Stimulated activated naive CD4-positive, alpha-beta T cell treated with Interleukin-2 at 50 U/mL for 16 hours (primary cell): Measurements from ENCODE around the gene QKI.

ENCODE experiments used
- DNase-seq: peaks from one replicate; lab custom pipeline; 2025; lab: John Stamatoyannopoulos, UW

The QKI gene

DNA sequence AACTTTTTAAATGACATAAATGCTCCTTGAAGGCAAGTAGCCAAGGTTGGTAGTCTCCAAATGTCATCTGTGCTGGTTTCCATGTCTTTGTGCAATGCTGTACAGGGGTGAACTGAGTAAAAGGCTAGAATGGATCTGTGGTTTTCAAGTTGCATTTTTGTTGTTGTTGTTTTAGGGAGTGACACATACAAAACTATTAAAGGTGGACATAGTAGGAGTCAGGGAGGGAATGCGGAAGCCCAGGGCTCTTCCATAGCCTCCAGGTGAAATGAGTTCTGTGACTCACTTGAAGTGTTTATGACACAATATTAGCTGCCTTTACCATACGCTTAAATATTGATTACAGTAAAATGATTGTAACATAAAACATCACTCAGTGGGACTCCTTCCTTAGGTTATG lies 22.5 kb upstream of the QKI start:
- DNase-seq: no peak

DNA sequence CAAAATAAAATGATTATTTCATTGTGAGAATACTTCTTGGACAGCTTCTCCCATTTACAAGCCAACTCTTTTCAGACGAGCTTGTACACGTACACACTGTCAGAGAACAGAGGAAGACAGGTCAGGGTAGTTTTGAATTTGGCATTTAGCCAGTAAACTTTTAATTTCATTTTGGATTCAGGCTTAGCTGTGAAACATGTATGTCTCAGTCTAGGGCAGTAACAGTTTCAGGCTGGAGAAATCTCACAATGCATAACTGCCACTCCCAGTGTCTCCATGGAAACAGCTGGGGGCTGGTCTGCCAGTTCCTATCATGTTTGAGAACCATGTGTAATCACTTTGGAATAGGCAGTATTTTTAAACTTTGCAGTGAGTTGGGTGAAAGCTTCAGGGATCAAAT lies 22.0 kb upstream of the QKI start:
- DNase-seq: no peak

DNA sequence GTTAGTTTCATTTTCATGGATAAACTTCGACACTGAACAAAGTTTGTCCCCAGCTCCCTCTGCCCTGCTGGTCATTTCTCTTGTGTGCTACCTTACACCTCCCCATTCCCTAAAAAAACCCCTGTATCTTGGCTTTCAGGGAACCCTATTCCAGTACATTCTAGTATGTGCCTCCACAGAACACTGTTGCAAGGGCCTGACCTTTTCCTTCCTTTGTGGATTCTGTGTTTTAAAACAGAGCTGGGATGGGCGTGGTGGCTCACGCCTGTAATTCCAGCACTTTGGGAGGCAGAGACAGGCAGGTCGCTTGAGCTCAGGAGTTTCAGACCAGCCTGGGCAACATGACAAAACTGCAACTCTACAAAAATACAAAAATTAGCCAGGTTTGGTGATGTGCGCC lies 20.6 kb upstream of the QKI start:
- no peak for DNase-seq

DNA sequence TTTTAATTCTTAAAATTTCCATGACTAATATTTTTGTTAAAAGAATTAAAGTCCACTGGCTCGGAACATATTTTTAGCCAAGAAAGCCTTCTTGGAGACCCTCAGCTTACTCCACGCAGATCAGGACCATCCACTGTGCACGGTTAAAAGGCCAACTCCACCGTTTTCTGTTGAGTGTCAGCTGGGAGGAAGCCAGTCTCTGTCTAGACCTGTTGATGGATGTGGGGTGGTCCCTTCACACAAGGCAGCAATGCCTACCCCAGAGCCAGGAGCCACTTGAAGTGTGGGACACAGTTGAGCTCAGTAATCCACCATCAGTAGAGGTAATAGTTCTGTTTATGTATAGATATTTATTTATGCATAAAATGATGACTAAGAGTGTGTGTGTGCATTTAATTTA lies 19.9 kb upstream of the QKI start:
- no peak for DNase-seq

DNA sequence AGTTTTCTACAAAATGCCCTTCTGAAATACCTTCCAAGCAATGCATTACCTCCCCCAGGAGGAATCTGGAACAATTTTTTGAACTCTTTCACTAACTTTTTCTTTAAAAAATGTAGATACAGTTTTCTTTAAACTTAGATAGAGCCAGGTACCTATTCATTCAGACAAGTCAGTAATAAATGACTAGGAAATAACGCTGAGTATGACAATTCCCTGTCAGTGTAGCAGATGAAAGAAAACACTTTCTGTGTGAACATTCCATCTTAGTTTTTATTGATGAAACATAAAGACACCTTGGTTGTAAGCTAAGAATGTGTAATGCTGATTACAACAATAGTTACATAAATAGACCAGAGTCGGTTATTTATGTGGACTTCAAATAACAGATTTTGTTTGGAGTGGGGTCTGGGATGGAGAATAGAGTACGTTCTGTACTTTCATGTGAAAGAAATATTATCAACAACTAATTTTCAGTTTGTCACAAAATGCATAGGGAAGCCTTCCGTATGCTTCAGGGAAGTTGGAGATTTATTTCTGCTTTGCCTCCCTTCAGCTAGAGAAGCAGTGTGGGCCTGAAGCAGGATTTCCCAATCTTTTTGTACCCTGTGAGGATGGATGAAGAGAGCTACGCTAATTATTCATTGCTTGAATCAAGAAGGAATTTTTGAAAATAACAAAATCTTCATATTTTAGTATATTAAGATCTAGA lies 19.2 kb upstream of the QKI start:
- no peak for DNase-seq

DNA sequence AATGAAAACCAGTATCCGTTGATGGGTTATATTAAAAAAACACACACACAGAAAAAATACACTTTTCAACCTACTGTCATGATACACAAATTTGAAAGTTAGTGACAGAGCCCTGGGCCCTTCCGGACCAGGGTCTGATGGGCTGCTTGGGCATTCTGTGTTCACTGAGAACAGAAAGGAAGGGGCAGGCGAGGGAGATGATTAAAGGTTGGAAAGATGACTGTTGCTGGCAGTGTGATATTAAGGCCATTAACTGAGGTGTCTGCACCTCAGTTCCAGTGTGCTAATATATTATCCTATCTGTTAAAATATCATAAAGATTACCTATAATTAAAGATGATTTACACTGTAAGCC lies 18.7 kb upstream of the QKI start:
- no peak for DNase-seq

DNA sequence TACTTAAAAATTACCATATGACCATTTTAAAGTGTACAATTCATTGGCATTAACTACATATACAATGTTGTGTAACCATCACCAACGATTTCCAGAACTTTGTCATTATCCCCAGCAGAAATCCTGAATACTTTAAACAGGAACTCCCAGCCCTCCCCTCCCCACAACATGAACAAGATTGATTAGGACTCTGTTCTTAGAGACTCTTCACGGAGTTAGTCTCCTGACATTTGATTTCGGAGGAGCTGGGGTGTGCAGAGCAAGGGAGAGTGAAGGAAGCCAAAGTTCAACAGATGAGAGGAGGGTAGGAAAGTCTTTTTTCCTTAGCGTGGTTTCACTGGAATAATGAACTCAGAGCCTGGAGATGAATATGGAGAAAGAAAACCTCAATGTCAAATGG lies 17.2 kb upstream of the QKI start:
- DNase-seq: no peak

DNA sequence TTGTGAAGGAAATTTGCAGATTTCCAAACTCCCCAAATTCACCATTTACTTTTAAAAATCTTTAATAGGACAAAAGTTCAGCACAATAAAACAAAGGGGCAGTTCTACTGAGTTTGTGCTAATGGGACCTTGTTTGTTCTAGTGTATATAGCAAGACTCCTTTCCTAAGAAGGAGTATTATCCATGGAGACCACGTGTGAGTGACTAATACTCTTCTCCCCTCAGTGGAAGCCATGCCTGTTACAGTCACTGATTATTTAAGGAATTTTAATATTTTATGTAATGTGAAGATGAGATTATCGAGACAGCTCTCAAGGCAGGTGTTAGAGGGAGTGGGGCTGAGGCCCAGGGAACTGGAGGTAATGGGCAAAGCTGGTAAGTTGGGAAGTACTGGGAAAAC lies 16.4 kb upstream of the QKI start:
- DNase-seq: no peak

DNA sequence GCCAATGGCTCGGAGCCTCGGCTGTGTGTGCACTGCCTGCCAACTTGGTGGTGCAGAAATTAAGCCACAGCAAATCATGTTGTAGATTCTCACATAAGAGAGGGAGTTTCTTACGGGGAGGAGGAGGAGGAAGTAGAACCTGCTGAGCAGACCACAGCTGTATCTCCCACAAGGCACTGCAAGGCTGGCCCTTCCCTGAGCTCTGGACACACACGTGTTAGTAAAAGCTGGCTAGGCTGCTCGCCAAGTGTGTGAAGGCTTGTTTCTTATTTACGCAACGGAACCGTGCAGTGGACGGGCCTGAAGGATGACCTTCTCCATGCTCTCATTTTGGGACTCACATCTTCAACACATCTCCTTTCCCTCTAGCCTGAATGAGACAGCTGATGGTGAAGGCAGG lies 15.7 kb upstream of the QKI start:
- no peak for DNase-seq

DNA sequence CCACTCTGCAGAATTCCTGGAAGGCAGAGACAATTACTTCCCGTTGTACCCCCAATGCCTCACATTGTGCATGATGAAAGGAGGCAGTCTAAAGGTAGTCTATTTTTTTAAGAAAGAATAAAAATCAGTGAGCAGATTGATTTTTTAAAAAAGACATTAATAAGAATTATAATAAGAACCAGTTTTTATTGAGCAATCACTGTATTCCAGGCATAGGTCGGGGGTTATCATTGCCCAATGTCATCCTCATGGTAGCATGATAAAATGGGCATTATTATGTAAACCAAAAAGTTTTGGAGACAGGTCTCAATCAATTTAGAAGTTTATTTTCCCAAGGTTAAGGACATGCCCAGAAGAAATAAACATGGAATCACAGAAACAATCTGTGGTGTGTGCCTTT lies 14.0 kb upstream of the QKI start:
- no peak for DNase-seq

DNA sequence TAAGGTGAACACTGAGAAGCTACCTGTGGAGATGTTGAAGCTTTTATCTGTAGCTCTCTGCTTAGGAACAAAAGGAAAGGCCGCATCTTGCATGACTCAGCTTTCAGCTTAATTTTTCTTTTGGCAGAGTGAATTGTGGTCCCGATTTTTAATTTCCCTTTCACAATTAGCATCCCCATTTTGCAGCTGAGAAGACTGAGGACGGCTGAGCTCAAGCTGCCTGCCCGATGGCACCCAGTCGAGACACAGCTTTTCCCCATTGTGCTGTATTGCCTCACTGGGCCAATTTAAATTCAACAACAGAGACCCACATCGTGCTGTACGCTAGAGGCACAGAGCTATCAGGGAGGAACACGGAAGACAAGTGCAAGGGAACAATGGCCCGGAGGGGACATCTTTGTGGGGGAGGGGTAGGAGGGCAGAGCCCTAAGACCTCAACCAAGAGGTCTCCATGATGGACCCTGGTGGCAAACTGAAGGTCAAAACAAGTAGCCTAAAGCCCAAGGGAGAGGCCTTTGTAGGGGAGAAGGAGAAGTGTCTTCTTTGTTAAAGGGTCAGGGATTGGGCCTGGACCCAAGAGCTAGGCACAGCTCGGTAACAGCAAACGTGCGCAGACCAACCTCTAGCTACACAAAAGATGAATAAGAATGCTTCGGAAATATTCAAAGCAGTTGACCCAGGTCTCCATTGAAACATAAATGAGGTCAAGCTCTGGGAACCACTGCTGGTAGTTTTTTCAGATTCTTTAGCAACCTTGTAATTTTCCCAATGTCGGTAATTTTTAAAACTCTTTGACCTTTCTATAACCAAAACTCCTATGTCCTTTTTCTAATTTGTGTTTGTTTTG lies 13.3 kb upstream of the QKI start:
- no peak for DNase-seq

DNA sequence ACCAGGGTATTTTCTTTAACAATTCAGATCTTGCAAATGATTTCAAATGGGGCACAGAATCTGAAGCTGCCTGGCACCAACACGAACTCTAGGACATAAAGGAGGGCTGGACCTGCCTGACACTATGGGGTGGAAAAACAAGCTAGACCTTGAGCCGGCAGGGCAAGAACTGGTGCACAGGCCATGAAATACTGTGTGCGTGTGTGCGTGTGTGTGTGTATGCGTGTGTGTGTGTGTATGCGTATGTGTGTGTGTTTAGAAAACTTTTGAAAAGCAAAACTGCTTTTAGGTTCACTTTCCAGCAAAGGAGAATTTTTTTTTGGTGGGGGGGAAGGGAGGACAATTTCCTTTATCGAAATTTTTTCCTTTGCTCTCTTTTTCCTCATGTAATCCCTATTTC lies 11.9 kb upstream of the QKI start:
- DNase-seq: no peak

DNA sequence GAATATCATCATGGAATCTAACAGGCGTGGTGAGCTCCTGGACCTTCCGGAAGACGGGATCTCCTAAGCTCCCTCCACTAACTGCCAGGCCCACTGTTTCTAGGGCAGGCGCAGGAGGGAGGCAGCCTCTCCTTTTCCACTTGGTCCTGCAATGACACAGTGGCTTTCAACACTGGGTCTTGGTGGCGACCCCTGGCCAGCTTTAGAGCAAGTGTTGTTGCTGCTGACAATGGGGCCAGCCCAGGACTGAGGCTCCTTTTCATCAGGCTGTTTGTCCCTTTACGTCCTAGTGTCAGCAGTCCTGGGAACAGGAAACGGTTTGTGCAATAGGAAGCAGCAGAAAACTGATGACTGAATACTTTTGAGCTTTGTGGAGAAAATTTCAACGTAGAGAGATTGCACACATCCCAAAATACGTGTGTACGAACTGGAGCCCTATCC lies 9.7 kb upstream of the QKI start:
- DNase-seq: no peak

DNA sequence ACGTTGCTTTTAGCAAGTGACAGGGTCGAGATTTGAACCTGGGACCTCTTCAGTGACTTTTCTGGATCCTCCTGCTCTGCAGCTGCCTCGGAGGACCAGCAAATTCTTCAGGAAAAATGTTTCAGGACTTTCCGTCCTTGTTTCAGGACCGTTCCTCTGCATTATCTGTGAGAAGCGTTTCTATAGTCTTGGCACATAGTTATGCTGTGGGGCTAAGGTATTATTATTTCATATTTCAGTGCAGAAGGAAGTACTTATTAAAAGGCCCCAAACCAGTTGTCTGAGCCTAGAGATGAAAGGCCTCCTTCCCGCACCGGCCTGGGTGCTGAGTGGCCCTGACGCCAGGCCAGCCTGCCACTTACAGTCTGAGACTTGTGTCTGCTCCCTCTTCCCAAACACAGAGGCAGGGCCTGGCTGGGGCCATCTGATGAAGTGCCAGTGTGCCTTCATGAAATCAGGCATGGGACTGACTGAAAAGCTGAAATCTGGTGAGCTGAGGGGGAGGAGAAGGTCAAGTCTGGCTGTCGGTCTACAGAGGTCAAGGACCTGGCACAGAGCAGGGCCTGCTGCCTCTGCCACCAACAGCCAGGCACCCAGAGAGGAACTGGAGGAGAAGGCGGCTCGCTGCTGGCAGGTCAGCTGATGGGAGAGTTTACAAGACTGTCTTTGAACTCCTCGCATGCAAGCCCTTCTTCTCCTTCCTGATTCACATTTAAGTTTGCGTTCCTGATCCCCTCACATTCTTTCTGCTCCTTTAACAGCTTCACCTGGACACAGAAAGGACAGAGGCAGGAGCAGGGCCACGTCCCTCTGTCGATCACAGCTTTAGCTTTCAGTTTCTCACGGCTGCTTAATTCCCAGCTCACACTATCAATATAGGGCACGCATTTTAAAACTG lies 8.9 kb upstream of the QKI start:
- DNase-seq: no peak

DNA sequence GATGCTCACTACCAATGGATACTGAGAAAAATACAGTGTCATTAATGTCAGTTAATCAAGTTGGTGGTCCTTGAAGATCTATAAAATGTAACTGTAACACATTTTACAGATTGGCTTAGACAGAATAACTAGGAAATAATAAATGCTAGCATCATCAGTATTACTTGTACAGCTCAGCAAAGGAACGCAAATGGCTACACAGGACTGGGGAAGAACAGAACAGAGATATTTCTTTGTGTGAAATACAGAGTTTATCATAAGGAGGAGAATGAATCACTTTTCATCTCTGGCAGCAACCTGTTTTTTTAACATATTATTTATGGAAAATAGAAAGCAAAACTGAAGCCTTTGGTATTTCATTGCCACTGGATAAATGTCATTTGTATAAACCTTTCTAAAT lies 8.2 kb upstream of the QKI start:
- DNase-seq: no peak

DNA sequence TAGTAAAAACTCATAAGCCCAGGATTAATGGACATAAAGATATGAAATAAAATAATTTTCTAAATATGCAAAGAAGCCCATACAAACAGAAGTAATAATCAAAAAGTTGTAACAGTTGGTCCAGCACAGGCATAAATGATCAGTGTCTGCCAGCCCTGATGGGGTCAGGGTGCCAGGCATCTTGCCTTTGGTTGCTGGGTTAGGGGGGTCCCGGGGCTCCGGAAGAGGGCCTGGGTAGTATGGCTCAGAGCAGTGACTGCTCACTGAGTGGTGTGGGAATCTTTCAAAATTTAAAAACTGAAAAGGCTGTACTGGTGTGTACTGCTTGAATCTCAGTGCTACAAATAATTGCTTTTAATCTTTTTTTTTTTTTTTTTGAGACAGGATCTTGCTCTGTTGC lies 7.7 kb upstream of the QKI start:
- no peak for DNase-seq

DNA sequence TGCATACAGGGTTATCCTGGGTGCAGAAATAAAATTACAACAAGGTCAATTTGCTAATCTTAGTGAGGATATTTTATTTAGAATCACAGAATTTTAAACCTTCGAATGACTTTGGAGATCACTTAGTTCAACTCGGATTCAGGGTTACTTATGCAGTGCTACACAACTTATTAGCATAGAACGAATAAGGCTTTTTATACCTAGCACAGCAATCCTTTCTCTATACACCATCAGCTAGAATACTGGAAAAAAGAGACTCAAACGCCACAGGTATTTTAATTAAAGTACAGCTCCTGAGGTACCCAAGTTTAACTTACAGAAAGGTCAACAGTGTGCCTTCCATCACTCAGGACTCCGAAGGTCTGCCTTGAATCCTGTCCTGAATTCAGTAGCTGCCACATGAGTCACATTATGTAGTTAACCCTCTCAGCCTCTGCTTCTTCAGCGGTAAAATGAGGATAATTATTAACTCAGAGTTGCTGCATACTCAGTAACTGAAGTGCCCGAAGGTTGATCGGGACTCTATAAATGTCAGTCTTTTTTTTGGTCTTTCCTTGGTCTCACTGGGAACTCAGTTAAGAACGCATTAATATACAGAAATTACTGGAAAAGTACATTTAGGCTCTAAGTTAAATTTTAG lies 6.0 kb upstream of the QKI start:
- no peak for DNase-seq

DNA sequence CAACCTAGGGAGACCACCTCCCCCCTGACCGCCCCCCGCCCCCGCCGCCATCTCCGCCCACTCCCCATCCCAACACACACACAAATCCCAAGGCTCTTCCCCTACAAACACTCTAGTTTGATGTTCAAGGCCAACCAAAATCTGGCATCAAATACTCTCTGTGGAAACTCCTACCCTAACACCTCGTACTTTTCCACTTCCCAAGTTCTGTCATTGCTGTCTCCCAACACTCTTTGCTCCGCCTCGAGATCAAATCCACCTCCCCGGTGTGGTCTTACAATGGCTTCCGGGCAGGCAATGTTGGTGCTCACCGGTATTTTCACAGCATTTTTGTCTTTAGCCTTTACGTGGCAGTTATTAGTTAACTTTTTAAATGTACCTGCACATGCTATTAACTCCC lies 4.8 kb upstream of the QKI start:
- no peak for DNase-seq

DNA sequence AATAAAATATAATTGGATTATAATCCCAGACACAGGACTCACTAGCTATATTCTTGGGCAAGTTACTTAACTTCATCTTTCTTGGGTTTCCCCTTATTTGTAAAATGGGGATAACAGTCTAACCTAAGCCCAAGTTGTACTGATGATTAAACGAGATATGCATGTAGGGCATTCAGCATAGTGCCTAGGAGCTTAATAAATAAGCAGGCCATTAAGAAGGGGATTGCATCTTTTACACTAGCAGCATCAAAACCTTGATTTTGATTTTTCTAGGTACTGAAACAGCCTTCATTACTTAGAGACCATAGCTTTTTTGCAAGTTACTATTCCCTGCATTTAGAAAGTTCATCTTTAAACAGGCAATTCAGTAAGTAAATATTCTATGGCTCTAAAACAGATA lies 2.2 kb upstream of the QKI start:
- no peak for DNase-seq

DNA sequence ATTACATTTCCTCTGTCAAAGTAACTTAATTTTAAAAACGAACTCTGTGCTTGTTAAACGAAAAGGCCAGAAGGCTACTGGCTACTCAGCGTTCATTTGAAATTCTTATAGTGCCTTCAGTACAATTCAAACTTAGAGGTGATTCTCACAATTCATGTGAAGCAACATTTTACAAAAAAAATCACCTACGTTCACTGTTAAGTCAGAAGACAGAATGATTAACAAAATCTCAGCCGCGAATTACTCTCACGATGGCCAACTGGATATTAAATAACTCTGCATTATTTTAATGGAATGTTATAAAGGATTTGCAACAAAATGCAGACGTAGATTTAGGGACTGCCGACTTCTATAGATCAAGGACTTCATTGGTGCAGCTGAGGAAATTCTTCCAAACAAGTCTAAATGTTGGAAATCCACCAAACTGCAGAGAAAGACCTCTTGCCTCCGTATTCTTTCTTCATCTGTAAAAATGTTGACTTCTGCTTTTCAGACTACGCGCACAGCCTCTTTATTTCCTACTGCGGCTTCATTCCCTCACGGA lies 1.6 kb upstream of the QKI start:
- DNase-seq: no peak

DNA sequence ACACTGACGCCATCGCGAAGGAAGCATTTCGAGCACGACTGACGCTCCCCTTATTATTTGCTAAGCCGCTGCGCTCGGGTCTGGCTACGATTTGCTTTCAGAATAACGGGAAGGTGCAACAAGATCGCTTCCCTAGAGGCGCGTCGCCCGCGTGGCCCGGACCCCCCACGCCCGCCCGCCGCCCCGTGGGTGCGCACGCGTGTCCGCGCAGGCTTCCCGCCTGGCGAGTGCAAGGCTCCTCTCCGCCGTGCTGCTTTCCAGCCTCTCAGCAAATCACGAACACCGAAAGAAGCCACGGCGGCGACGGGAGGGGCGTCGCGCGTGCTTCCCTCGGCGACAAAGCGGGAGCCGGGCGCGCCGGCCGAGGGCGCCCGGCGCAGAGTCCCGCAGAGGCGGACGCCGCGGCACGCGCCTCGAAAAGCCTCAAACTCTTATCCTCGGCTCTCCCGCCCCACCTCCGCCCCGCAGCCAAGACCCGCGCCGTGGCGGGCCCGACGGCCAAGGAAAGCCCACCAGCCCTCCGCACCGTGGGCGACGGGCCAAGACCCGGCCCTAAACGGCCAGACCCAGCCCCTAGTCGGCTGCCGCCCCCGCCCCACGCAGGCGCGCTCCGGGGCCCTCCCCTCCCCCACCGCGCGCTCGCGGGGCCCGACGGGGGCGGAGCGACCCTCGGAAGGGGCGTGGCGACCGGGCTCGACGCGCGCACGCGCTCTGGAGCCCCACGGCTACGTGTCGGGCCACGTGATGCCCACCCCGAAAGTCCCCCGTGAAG lies 987 bp upstream of the QKI start:
- DNase-seq: peak; percentile 81
